ENCODE measurements around the gene GPR176.
"Not testable (repeated sequence)": the region's sequence is repeated elsewhere in the genome, so short reads cannot be mapped to it uniquely, and the experiment has no call there.

GPR176 gene

DNA sequence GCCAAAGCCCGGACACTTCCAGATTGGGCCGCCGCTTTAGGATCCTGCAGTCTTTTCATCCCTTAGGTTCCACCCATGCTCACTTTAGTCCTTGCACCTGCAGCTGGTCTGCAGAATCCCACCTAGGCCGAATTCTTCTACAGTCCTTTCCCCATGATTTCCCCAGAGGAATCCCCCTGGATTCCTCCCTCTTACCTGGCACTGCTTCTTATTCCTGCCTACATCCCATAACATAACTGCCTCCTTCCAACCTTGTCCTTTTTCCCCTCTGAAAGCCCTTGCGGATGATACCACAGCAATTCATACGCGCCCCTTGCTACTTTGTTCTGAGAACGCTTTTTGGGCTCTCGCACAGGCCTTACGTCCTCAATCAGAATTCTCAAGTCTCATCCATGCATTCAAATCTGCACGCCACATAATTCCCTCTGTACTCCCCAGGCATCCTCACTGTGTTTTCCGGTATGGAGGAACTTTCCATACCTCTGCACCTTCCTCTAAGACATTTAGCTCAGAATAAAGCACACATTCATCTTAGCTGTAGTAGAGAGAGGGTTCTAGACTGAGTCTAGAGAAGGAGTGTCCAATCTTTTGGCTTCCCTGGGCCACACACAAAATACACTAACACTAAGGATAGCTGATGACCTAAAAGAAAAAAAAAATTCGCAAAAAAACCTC lies 14.5 kb upstream of the GPR176 start:
- DNase-seq = no peak

DNA sequence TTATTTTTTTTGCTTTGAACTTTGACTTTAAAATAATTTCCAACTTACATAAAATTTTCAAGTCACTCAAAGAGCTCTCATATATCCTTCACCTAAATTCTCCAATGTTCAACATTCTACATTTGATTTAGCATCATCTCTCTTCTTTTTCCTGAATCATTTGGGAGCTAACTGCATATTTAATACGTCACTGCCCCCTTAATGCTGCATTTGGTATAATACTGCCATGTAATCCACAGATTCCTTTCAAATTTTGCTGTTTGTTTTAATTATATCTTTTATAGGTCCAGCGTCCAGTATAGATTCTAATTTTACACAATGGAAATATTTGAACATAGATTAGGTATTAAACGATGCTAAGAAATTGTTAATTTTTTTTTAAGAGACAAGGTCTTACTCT lies 11.5 kb upstream of the GPR176 start:
- DNase-seq = no peak

DNA sequence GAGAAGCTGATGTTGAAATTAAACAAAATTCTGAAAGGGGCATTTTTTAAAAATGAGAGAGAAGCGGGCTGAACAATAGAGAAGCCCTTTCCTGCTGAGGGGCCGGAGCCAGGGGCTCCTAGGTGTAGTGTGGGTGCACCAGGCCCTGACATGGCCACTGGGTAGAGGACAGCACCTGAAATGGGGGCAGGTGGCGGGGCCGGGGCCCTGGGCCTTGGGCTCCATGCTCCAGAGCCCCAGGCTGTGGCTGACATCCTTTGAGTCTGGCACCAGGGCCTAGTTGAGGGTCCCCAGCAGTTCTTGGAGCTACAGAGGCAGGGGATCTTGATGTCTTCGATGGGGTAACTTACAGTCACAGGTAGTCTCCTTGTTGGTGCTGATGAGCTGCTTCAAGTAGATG lies 6.5 kb upstream of the GPR176 start:
- DNase-seq = no peak

DNA sequence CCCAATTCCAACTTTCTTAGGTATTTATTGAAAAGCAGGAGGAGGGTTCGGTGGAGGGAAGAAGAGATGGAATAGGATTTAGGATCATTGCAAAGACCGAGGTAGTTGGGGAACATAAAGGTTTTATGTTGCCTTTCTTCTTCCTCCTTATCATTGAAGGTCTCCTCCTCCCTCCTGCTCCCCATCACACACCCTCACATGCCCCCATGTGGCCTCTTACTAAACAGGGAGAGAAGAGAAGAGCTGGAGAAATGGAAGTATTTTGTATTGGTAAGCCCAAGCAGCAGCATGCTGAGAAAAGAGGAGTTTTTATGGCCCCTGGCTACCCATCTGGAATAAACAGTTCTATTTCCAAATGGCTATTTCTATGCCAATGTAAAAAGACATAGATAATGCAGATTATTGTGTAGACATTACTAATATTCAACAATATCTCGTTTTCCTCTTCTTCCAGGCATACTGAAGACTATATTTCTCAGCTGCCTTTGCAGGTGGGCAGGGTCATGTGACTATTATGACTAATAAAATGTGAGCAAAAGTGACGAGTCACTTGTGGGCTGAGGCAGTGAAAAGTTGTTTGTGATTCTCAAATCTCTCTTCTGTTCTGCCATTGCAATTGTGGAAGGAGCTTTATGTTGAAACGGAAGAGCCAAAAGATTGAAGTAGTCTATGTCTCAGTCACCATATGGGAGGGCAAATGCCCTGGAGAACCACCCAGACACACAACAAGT lies 5.2 kb upstream of the GPR176 start:
- no peak for DNase-seq

DNA sequence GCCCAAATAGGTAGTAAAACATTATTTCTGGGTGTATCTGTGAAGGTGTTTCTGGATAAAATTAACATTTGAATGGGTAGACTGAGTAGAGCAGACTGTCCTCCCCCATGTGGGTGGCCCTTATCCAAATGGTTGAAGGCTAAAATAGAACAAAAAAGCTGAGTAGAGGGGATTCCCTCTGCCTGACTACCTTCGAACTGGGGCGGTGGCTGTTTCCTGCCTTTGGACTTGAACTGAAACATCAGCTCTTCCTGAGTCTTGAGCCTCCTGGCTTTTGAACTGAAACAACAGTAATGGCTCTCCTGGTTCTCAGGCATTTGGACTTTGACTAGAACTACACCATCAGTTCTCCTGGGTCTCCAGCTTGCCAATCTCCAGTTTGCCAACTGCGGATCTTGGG lies 4.4 kb upstream of the GPR176 start:
- no peak for DNase-seq

DNA sequence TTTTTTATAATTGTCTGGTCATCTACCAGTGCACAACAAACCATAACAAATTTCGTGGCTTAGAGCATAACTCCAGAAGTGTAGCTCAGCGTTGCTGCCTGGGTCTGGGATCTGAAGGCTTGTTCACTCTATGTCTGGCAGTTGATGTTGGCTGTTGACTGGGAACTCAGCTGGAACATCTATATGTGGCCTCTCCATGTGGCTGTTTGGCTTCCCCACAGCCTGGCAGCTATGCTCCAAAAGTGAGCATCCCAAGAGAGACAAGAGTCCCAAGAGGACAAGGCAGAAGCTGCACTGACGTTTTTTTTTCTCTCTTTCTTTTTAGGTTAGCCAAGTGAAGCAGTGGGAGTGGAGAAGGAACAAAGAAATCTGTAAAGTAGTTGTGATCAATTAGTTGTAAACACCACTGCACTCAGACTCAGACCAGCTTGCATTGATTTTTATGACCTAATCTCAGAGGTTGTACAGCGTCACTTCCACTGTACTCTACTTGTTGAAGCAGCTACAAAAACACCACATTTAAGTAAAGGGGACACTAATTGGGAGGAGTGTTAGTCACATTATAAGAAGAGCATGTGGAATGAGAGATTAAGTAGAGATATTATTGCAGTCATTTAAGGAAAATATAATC lies 2.5 kb upstream of the GPR176 start:
- DNase-seq = no peak

DNA sequence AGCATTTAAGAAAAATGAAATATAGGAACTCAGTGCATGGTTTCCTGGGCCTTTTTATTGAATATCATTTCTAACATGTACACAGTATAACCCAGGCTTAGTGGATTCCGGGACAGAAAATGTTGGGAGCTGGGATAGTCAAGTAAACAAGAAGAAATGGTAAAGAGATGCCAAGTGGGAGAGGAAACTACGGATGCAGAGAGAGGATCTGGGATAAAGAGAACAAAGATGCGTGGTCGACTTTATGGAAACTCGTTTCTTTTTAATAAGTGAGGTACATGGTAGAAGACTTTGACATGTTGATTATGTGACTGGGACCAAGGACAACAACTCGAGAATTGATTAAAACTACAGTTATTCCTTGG lies 1.2 kb upstream of the GPR176 start:
- DNase-seq = no peak

DNA sequence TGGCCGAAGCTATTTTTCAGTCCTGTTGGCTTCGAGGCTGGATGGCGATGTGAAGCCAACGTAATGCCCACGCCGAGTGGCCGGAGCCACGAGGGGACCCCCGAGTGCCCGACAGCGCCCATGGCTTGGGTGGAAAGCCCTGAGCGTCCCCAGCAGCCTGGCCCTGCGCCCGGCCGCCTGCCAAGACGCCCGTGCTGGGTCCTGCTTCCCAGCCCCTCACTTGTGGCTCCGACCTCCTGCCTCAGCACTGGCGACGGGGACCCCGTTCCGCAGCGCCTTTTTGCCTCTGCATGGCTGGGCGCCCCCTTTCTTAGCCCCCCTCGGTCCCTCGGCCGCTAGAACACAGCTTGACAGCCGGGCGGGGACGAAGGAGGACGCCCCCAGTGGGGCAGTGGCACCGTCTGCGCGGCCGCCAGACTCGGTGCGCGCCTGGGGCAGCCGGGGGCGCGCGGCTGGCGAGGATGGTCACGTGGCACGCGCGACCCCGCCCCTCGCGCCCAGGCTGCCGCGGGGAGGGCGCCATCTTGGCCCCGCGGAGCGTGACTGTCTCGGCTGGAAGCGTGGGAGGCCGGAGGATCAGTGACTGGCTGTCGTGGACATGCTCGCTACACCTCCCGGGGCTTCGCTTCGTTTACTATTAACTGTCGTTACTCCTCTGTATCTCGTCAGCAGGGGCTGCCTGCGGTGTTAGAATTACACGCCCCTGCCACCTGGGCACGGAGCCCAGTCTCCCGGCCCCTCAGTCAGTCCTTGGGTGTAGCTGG lies 626 bp upstream of the GPR176 start:
- DNase-seq = peak; percentile 30 to 31

DNA sequence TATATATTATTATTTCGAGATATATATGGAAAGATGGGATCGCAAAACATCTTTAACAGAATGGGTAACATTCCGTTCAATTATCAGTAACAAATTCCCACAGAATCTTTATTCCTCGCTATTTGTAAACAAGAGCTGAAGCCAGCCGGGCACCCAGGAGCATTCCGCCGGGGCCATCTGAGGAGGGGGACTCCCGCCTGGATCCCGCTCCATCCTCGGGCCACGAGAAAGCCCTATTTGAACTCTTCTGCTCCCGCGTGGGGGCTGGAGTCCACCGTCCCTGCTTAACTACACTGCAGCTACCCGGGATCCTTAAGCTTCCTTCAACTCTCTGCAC lies 687 bp downstream of the GPR176 start:
- no peak for DNase-seq

DNA sequence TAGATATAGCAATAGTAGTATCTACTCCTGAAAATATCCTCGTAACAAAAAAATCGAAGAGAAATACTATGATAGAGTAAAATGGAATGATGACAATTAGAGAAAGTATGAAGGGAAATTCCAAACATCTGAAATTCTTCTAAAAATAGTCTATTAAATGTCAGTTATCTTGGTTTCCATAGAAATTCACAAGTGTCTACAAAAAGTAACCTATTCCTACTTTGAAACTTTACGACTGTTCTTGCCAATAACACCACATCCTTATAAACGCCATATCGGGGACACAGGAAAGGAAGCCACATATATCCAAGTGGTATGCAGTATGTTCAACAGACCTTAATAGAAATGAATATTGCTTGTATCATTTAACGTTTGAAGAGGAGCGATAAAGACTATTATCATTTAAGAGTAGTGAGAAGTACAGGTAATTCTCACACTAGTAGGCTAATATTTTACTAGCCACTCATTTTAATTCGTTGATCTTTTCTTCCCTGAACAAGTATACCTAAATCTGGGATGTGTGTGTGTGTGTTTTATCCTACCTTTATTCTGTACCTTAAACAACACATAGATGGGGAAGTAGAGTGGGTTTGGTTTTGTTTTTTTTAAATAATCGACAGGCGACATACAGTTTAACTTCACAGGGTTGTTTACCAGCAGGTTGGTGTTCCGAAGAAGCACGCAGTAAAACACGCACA lies 1.2 kb downstream of the GPR176 start:
- no peak for DNase-seq

DNA sequence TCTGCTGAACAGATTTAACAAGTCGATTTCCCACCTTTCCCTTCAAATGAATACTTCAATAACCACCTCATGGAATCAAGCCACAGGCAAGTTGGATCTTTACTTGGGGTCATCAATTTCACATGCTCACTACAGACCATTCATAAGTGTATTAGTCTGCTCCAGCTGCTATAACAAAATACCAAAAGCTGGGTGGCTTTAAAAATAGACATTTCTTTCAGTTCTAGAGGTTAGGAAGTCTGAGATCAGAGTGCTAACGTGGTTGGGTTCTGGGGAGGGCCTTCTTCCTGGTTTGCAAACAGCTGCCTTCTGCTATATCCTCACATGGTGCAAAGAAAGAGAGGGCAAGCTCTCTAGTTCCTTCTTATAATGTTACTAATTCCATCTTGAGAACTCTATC lies 5.1 kb downstream of the GPR176 start:
- no peak for DNase-seq

DNA sequence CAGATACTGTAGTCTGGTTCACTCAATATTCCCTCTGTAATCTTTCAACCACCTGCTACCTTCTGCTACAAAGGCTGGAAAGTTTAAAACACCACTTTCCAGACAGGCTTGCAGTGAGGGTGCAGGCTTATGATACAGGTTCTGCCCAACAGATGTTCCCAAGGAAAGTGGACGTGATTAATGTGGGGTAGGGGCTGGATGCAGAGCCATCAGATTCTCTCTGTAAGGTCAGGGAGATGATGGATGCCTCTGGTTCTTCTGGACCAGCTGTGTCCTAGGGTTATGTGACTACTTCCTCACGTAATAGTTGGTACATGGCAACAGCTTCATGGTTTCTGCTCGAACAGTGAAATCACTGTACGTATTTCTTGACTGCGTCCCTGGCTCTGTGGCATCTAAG lies 11.1 kb downstream of the GPR176 start:
- no peak for DNase-seq

DNA sequence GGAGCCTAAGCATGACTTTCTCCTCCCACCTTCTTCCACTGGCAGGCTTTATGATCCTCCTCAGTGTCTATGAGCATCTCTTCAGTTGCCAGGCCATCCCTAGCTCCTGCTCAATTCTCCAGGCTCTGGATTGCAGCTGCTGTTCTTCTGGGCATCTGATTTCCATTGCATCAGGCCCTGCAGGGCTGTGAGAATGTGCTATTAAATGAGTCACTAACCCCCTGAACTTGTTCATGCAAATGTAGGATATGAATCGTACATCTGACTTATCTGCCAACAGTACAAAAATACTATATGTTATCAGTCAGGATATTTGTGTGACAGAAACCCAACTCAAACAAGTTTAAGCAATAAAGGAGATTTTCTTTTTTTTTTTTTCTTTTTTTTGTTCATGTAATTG lies 11.9 kb downstream of the GPR176 start:
- no peak for DNase-seq

DNA sequence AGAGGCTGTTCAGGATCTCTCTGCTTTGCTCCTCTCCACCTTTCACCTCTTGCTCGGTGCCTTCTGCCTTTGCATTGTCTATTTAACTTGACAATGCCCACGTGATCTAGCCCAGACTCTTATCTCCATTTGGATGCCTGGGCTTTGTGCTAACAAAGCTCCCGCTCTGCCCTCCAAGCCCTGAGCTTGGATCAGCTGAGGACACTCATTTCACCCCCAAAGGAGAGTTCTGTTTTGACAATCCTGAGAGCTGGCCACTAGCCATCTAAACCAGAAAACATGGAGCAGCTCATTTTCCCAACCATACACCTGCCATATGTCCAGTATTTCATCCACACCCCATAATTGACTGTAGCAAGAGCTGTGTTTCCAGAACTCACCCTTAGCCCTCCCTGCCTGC lies 12.8 kb downstream of the GPR176 start:
- DNase-seq = peak in 1 of 2 experiments; percentile 24

DNA sequence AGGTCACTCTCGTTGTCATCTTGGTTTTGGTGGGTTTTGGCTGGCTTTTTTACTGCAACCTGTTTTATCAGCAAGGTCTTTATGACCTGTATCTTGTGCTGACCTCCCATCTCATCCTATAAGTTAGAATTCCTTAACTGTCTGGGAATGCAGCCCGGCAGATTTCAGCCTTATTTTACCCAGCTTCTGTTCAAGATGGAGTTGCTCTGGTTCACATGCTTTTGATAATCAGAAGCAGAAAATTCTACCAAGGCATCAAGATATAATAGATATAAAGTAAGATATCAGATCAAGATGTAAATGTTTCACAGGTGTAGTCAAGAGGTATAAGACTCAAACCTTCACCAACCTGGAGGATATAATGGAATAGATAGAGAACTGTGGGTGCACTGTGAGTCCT lies 16.0 kb downstream of the GPR176 start:
- no peak for DNase-seq

DNA sequence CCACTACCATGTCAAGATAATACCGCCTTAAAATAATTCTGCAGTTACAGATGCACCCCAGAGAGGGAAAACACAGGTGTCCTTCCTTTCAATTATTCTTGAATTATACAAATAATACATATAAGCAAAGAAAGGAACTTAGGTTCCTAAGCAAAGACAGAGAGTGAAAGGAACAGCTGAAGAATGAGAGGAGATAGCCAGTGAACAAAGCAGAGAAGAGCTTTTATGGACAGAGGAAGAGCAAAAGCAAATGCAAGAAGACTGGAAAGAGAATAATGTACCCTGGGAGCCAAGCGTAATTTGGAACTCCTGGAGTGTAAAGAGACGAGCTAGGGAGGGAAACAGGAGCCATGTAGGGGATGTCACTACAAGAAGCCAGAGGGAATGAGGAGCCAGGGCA lies 21.7 kb downstream of the GPR176 start:
- no peak for DNase-seq

DNA sequence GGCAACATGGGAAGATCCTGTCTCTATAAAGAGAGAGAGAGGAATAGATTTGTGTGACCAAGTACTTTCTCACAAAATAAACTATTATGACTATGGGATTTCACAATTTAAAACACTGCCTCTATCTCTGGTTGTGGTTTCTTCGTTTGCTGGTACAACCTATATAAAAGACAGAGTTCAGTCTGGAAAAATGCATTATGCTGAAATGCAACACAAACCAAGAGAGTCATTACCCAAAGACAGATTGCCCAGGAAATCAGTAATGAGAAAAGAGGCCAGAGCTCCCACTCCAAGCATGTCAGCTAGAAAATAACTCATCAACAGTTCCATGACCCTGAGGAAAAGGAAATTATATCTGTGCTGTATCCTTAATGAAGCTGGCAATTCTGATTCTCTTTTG lies 23.2 kb downstream of the GPR176 start:
- no peak for DNase-seq

DNA sequence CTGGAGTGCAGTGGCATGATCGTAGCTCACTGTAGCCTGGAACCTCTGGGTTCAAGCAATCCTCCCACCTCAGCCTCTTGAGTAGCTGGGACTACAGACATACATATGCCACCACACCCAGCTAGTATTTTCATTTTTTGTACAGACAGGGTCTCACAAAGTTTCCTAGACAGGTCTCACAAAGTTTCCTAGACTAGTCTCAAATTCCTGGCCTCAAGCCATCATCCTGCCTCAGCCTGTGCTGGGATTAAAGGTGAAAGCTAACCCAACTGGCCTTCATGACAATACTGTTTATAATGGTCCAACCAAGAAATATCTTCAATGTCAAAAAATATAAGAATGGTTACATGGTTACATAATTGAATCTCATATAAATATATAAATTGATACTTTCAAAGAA lies 24.0 kb downstream of the GPR176 start:
- DNase-seq = no peak

DNA sequence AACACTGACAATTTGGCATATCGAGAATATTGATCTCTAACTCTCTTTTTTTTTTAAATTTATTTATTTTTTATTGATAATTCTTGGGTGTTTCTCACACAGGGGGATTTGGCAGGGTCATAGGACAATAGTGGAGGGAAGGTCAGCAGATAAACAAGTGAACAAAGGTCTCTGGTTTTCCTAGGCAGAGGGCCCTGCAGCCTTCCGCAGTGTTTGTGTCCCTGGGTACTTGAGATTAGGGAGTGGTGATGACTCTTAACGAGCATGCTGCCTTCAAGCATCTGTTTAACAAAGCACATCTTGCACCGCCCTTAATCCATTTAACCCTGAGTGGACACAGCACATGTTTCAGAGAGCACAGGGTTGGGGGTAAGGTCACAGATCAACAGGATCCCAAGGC lies 27.0 kb downstream of the GPR176 start:
- not testable (repeated sequence) for DNase-seq

DNA sequence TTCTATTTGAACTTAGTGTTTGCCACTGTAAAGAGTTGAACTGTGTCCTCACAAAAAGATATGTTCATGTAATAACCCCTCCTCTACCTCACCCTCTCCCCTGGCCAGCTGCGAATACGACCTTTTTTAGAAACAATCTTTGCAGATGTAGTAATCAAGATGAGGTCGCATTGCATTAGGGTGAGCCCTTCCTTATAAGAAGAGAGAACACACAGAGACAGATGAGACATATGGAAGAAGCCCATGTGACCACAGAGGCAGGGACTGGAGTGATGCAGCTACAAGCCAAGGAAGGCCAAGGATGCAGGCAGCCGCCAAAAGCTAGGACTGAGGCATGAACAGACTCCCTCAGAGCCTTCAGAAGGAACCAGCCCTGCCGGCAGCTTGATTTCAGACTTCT lies 27.6 kb downstream of the GPR176 start:
- no peak for DNase-seq

DNA sequence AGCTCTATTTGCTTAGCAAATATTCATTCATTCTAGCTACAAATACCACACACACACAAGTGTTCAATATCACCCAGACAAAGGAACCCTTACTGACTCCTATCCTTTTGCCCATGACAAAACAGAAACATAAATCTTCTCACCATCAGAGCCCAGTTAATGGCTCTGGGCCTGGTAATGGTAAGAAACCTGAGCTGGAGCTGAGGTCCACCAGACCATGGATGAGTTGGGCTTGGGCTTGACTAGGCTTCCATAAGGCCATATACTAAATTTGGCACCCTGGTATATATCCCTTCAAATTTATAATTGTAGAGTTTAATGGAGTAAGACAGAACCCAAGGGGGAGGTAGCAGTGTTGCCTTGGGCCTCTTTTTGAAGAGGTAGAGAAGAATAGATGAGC lies 29.4 kb downstream of the GPR176 start:
- DNase-seq = no peak

DNA sequence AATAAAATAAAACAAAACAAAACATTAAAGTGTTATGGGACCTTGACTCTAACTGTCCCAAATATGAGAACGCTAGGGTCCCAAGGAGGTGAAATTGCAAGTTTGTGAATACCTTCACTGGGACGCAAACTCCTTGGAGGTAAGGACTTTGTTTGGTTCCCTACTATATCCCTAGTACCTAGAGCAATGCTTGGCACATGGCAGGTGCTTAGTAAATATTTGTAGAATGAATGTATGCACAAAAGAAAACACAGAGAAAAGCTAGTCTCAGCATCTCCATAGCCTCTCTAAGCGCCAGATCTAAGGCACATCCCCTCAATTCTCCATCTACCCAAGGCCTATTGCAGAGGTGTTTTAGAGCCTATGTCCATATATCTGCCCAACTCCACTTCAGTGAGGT lies 30.5 kb downstream of the GPR176 start:
- DNase-seq = no peak

DNA sequence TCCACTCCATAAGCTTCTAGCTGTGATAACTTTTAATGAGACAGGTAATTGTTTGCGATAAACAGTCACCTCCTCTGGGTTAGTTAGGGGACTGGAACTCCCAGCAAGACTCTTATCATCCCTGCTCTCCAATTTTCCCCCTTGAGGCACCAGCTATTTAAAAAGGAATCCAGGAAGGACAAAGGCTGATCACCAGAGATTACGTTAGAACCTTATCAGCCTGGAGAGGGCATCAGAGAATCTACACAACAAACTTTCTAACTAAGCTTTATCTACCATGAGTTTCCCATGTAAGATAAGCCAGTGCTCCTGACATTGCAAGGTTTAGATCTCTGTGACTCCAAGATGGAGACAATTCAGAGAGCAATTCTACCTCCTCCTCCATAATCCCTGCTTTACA lies 31.3 kb downstream of the GPR176 start:
- no peak for DNase-seq

Data from cerebellar nuclear complex (tissue), 1 donor.